ENCODE measurements around the gene UNC5B.

DNA sequence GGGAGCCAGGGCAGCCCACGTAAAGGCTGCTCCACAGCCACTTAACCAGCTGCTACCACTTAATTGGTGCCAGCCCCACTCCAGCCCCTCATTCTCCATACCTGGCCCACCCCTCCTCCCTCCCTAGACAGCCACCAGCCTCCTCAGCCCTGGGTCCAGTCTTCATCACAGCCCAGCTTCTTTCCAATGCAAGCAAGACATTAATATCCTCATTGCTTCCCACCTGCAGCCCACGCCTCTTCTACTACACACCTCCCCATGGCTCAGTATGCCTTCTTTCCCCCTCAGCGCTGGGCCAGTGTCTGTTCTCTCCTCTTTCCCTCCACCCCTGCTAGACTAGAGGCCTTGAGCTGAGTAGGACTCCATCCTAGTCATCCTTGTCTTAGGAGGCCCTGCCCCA, 33.5 kb upstream of the UNC5B start:
- TF ChIP-seq CEBPB (IDR thresholded peaks at IDR 0.05; ENCODE audit: low read depth) (no peak), CTCF (IDR thresholded peaks at IDR 0.05 in 2 of 3, conservative IDR thresholded peaks at IDR 0.05 in 1 of 3; ENCODE audit: borderline replicate concordance in 1 of 3, insufficient read depth in 1 of 3, low read depth in 2 of 3, low read length in 2 of 3) (no peak), POLR2A (IDR thresholded peaks at IDR 0.05; ENCODE audit: borderline replicate concordance, extremely low read depth, insufficient read depth, insufficient read length) (no peak), SIN3A (IDR thresholded peaks at IDR 0.05; ENCODE audit: low read depth) (no peak), EZH2 (IDR thresholded peaks at IDR 0.05) (no peak), EZH2phosphoT487 (IDR thresholded peaks at IDR 0.05; ENCODE audit: borderline replicate concordance) (no peak), CBX3 (IDR thresholded peaks at IDR 0.05; ENCODE audit: low read depth) (no peak)

All from HCT116 (cell line).